Stimulated activated naive CD8-positive, alpha-beta T cell treated with anti-CD3 and anti-CD28 coated beads, Interleukin-15, Interleukin-2, amounts not matched to agents 100 U/mL and 50 U/mL, for 24 hours (primary cell): Measurements from ENCODE around the gene XXYLT1.

ENCODE experiments used
- ATAC-seq: fragments of 150-1000 bp; cut with Tn5 transposase; one replicate; pipeline ENCODE4 v1.10.0; 2021
- DNase-seq: peaks from one replicate; pipeline ENCODE4 v3.0.0; 2021

Gene XXYLT1

GRCh38 chr3:195266428-195266827 lies 4.5 kb downstream of the XXYLT1 start:
- DNase-seq, result no peak
- no peak for ATAC-seq

DNA sequence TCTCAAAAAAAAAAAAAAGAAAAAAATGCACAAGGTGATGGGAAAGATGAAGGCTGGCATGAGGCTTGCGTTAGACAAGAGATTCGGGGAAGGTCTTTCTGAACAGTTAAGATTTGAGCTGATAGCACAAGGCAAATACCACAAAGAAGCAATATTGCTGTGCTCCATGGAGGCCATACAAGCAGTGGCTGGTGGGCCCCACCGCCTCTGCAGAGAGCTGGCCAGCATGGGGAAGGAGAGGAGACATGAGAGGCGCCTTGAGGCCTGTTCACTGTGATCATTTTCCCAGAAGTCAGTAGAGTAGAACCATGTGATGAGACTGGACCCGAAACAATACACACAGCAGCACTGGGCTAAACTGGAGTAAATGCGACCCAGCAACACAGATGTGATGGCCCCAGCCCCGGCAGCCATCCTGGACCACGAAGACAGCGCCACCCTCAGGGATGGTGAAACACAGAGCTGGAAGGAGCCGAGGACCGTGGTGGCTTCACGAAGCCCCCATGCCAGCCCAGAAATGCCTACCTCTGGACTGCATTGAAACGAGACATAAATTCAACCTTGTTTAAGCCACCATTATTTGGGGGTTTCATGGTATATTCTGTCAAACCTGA lies 5.5 kb downstream of the XXYLT1 start:
- DNase-seq (no peak), ATAC-seq (no peak)

DNA sequence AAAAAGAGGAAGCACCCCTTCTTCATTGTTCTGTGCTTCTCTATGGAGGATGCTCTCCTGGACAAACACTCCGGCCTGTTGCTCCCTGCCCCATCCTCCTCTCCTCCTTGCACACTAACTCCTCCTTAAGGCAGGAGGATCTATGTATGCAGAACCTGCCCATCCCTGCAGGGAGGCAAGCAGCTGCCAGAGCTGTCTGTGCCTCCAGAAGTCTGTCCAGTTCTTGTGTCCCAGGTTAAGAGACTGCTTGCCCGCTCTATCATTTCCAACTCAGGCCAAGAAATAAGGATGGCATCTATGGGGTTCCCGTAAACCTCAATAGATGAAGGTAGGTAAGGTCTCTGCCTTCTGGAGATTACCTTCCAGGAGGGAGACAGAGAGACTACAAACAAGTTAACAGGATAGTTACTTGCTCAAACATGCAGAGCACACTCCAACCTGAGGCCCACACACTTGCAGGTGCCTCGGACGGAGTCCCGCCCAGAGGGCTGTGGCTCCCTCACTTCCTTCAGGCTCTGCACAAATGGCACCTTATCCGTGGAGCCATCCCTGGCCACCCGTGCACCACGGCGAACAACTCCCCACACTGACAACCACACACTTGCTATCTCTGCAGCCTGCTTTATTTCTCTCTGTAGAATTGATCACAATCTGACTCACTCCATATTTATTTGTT lies 6.9 kb downstream of the XXYLT1 start:
- DNase-seq (no peak), ATAC-seq (no peak)

DNA sequence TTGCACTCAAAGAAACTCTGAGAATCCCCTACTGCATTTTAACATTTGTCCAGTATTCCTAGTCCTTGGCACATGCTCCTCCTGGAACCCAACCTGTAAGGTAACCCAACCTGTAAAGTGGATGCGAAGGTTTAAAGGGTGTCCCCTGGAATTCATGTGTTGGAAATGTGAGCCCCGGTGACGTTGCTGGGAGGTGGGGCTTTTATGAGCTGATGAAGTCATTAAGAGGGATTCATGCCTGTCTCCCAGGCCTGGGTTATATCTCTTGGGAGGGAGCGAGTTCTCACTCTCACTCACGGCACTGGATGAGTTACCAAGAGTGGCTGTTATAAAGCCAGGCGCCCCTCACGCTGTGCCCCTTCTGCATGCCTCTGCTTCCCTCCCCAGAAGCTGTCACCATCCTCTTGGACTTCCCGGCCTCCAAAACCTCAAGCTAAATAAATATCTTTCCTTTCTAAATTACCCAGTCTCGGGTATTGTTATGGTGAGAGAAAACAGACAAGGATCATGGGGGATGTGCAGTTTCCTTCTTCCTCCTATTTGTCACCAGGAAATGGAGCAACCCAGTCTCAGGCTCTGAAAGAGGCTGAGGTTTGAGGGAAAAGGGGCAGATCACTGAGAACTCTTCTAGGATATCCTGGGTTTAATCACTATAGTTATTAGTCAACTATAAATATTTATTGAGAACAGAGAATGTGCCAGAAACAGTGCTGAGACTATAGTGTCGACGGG lies 7.6 kb downstream of the XXYLT1 start:
- ATAC-seq (no peak), DNase-seq (no peak)

GRCh38 chr3:195261925-195262324 lies 9.0 kb downstream of the XXYLT1 start:
- ATAC-seq (no peak), DNase-seq (no peak)

GRCh38 chr3:195260280-195260905 lies 10.6 kb downstream of the XXYLT1 start:
- ATAC-seq, result no peak
- DNase-seq, result peak; percentile 30

DNA sequence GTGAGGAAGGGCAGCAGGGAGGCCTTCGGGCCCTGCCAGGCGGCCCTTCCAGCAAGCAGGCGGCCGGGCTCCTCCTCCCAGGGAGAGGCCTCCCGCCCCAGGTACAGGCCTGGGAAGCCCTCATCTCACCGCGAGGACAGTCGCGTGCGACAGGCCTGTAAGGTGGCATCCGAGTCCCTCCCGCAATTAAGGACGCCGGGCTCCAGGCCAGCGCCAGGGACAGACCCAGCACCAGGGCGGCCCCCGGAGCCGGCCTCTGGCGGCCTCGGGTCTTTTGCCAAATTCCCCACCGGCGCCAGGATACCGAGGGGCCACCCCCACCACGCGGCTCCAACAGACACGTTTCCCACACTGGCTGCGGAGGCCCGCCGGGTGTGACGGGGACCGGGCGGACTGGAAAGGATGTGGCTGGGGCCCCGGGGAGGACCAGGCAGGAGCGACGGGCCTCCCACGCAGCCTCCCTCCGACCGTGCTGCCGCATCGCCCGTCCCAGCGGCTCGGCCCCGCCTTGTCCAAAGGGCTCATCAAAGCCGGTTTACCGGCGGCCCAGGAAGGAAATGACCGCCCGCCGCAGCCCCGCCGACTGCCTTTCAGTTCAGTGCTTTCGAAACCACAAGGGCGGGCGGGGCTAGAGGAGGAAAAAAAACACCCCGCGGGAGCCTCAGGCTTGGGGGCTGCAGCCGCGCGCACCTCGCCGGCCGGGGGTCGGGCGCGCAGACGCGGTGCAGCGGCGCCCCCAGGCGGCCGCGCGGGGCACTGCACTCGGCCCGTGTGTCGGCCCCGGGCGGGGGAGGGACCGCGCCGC lies 11.3 kb downstream of the XXYLT1 start:
- DNase-seq (peak; percentile 93), ATAC-seq (peak; percentile 83)

DNA sequence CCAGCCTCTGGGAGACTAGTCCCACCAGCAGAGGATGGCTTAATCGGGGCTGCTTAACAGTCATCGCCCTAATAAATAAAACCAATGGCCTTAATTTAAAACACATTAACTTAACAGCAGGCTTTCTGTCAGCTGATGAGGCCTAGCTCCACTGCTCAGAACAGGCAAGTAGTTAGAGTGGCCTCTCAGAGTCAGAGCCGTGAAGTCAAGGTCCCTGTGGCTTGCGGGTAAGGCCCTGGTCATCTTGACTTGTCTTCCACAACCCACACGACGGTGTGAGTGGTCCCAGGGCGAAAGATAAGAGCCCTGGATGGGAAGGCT lies 11.8 kb downstream of the XXYLT1 start:
- DNase-seq, result no peak
- no peak for ATAC-seq

DNA sequence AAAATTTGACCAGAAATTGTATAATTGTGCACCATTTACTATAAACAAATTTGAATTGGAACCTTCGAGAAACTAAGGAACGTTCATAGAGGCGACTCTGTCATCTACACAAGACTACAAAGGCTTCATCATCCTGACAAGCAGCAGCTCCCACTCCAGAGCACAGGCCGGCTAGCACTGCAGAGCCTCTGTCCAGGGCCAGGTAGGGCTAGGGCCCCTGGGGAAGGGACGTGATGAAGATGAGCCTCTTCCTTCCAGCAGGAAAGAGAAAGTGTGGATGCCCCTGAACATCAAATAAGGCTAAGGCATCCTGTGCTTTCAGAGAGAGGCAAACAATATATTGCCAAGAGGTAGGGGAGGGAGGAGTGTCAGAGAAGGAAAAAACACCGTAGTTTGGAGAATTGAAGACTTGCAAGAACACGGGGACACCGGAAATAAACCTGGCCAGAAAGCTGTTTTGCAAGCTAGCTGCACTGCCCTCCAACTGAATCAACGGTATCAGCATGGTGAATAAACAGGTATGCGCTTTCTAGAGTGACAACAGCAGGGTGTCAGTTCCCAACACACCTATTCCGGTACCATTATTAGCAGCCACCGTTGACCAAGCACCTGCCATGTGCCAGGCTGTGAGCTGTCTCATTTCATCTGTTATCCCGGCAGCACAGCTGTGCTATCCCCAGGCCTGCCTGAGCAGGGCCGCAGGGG lies 12.4 kb downstream of the XXYLT1 start:
- ATAC-seq, result no peak
- no peak for DNase-seq

DNA sequence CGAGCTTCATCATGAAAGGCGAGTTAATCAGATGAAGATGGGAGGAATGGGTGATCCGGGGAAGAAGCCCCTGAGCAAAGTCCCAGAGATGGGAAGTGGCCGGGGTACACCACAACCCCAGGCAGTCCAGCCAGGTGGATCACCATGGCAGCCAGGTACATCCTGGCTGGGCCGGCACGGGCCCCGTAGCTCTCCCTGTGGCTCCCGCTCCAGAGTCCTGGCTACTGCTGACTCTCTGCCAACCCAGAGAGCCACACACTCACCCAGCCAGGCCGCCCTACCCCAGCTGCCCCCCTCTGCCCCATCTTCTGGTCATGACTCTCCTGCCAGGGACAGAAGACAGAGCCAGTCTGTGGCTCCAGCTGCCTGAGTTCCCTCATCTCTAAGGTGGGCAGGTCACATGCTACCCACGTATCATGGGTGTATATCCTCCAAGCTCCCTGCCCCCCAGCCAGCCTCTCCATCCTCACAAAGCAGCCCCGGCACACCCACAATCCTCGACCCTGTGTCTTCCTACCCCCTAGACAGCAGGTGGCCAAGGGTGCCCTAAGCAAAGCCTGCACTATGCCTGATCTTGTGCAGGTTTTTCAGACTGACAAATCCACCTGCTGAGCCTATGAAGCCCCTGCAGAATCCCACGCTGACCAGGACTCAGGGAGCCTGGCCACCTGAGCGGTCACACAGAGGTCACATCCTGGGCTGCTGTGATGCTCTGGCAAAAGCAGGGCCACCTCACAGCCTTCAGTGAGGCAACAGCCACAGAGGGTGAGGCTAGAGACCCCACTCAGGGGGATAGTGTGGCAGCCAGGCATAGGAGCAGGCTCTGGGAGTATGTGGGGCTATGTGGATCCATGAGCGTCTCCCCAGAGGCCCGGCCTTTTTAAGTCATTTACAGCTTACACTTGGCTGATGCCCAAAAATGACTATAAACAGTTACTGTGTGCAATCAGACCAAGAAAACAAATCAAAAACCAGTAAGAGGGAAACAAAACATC lies 13.2 kb downstream of the XXYLT1 start:
- DNase-seq, result no peak
- no peak for ATAC-seq

GRCh38 chr3:195256639-195257453 lies 14.1 kb downstream of the XXYLT1 start:
- no peak for DNase-seq
- ATAC-seq, result no peak

DNA sequence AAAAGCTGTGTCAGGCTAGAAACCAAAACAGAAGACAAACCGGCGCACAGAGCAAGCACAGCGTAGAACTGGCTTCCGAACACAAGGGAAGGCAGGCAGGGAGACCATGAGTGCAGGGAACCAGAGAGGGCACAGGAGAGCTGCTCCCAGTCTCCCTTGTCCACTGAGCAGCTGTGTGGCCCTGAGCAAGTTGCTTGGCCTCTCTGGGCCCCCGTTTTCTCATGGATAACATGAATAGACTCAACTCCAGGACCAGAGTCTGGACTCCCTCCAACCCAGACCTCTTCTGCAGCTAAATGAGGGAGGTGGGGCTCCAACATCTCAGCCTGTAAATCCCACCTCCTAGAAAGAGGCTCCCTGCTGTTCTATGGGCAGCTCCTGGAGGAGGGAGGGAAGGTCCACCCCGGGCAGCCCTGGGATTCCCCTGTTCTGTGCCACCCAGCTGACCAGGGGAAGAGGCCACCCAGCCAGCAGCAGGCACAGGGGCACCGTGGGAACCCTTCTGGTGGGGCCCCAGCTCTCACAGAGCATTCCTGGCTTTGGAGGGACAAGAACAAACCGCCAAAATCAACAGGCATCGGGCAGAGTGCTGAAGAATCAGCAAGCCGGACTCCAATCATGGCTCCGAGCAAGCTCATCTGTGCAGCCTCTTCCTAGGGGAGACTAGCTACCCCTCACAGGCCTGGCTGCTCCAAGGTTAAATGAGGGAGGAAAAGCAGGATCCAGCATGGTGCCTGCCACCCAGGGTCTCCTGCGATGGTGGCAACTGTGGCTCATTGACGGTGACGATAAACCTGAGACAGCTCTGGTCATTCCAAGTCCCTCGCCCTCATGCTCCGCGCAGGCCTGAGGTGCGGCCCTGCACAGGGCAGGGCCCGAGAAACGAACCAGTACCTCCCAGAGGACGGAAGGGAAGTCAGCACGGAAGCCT lies 15.1 kb downstream of the XXYLT1 start:
- ATAC-seq (no peak), DNase-seq (no peak)

DNA sequence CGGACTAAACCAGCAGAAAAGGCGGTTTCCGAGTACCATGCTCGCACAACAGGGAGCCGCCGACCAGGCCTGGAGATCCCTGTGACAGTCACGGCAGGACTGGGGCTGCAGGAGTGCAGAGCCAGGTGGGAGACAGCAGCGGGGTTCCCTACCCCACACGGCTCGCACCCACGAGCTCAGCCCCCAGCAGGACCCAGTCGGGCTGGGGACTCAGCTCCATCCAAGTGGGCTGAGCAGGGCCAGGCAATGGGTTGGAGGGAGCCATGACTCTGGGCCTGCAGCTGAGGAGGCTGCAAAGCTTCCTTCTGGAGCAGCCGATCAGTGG lies 15.8 kb downstream of the XXYLT1 start:
- ATAC-seq (no peak), DNase-seq (no peak)

- ATAC-seq, result no peak
- no peak for DNase-seq
Observed at GRCh38 chr3:195254454-195255175, 16.3 kb downstream of the XXYLT1 start.

DNA sequence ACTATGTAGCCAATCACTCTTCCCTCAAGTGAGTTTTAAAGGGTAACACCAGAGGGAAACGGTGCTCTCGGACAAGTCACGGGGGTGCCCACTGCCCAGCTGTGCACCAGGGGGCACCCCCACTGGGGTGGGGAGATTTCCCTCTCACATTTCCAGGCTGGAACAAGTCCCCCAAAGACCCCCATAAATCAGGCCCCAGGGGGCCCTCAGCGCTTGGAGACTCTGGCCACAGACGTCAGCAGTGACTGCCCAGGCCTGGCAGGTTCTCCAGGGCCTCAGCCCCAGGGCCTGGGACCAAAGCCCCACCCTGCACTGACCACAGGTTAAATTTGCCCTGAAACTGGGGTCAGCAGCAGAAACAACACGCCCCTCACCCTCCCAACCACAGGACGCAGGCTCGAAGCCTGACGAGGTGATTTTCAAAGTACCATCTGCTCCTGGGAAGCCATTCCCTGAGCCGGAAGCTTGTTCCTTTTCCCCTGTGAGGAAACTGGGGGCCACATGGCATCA lies 17.0 kb downstream of the XXYLT1 start:
- DNase-seq, result no peak
- no peak for ATAC-seq

GRCh38 chr3:195251336-195252065 lies 19.5 kb downstream of the XXYLT1 start:
- ATAC-seq (peak; percentile 64), DNase-seq (peak; percentile 38)
